Activated CD8-positive, alpha-beta T cell treated with anti-CD3 and anti-CD28 coated beads, Interleukin-2, amount 10 ng/mL, durations not matched to agents 7 days and 5 days (primary cell): ENCODE measurements around the gene FMN1. TPM values are rescaled to one million over a fixed set of nuclear protein-coding genes. Genes with fewer than 3 reads are reported as not detected.
A peak's percentile ranks its signal among the peaks of the same experiment; 100 is the strongest.

ENCODE experiments used
- ATAC-seq: fragments of 150-1000 bp; cut with Tn5 transposase; one replicate; pipeline ENCODE4 v1.10.0; 2021; ENCODE audit warnings: moderate library complexity
- CTCF ChIA-PET: fragments of 350-600 bp; sonication (Branson Sonifier 250); formaldehyde crosslinking; loops from one replicate; lab custom pipeline; 2021; ENCODE audit warnings: antibody characterized with exemption; lab: Charles Lee
- POLR2A ChIA-PET: fragments of 350-600 bp; sonication (Branson Sonifier 250); formaldehyde crosslinking; loops from one replicate; lab custom pipeline; 2021; ENCODE audit warnings: antibody characterized with exemption; lab: Charles Lee
- DNase-seq: peaks from one replicate; pipeline ENCODE4 v3.0.0-alpha.2; 2020
- H3K27ac Mint-ChIP-seq: one replicate; pipeline ENCODE4 v1.8.0; 2021; ENCODE audit warnings: mild to moderate bottlenecking, mixed read lengths
- H3K27me3 Mint-ChIP-seq: one replicate; pipeline ENCODE4 v1.8.0; 2021; ENCODE audit warnings: low read depth, mixed read lengths
- H3K36me3 Mint-ChIP-seq: one replicate; pipeline ENCODE4 v1.8.0; 2021; ENCODE audit warnings: low read depth, mixed read lengths
- H3K4me1 Mint-ChIP-seq: one replicate; pipeline ENCODE4 v1.8.0; 2021; ENCODE audit warnings: low read depth, mixed read lengths
- H3K4me3 Mint-ChIP-seq: one replicate; pipeline ENCODE4 v1.8.0; 2021; ENCODE audit warnings: mild to moderate bottlenecking, mixed read lengths
- H3K9me3 Mint-ChIP-seq: one replicate; pipeline ENCODE4 v1.8.0; 2022; ENCODE audit warnings: mixed read lengths; ENCODE audit not compliant: insufficient read depth
- total RNA-seq, 2 experiments: library from RNA; stranded (reverse); gene quantifications; one replicate each; pipeline ENCODE4 v1.2.3, GENCODE V29; 2021

The FMN1 gene
- total RNA-seq, 2 experiments from 2014 or later, result 0.05 TPM; not detected in 1

GRCh38 chr15:32739522-32740063, 454.9 kb downstream of the FMN1 start:
- Mint-ChIP-seq H3K27ac (no peak overlapping the region), H3K4me1 (no peaks in the 10 kb centered on the region), H3K4me3 (no peak overlapping the region), H3K27me3 (peaks cover 33% of the 10 kb centered on the region), H3K36me3 (no peaks in the 10 kb centered on the region), H3K9me3 (no peaks in the 10 kb centered on the region)
- DNase-seq (no peak), ATAC-seq (no peak)
- POLR2A ChIA-PET, result no interaction called here
- CTCF ChIA-PET, result interaction anchor here (1.1 kb wide), 1 partner anchor 76 kb away, joined by 3 read pairs; no protein-coding TSS in a partner anchor

- Mint-ChIP-seq H3K27ac (no peak overlapping the region), H3K4me3 (no peak overlapping the region), H3K4me1 (no peaks in the 10 kb centered on the region), H3K9me3 (no peaks in the 10 kb centered on the region), H3K36me3 (no peaks in the 10 kb centered on the region), H3K27me3 (peaks cover 36% of the 10 kb centered on the region)
- ChIA-PET CTCF (no interaction called here), POLR2A (no interaction called here)
- no peak for DNase-seq
- no peak for ATAC-seq
Measured at GRCh38 chr15:32738666-32739065, 455.8 kb downstream of the FMN1 start.

- ATAC-seq, result no peak
- Mint-ChIP-seq H3K9me3 (no peaks in the 10 kb centered on the region), H3K36me3 (no peaks in the 10 kb centered on the region), H3K27ac (no peak overlapping the region), H3K4me1 (no peaks in the 10 kb centered on the region), H3K27me3 (peaks cover 38% of the 10 kb centered on the region), H3K4me3 (no peak overlapping the region)
- no peak for DNase-seq
- ChIA-PET POLR2A (no interaction called here), CTCF (no interaction called here)
Measured at GRCh38 chr15:32737304-32737703, 457.2 kb downstream of the FMN1 start.

- Mint-ChIP-seq H3K4me1 (no peaks in the 10 kb centered on the region), H3K4me3 (no peak overlapping the region), H3K9me3 (no peaks in the 10 kb centered on the region), H3K36me3 (no peaks in the 10 kb centered on the region), H3K27me3 (peaks cover 38% of the 10 kb centered on the region), H3K27ac (no peak overlapping the region)
- ChIA-PET POLR2A (no interaction called here), CTCF (interaction anchor here (1.1 kb wide), 1 partner anchor 107 kb away, joined by 3 read pairs; no protein-coding TSS in a partner anchor)
- no peak for ATAC-seq
- no peak for DNase-seq
Measured at GRCh38 chr15:32736701-32737061, 457.8 kb downstream of the FMN1 start.

GRCh38 chr15:32735989-32736700, 458.4 kb downstream of the FMN1 start:
- H3K27ac Mint-ChIP-seq, result no peak overlapping the region
- H3K4me3 Mint-ChIP-seq, result no peak overlapping the region
- no peak for DNase-seq
- no peak for ATAC-seq
- H3K27me3 Mint-ChIP-seq, result peaks cover 41% of the 10 kb centered on the region
- no peaks in the 10 kb centered on the region for H3K9me3 Mint-ChIP-seq
- no peaks in the 10 kb centered on the region for H3K4me1 Mint-ChIP-seq
- H3K36me3 Mint-ChIP-seq, result no peaks in the 10 kb centered on the region
- ChIA-PET POLR2A (no interaction called here), CTCF (interaction anchor here (1.1 kb wide), 1 partner anchor 108 kb away, joined by 3 read pairs; no protein-coding TSS in a partner anchor)

GRCh38 chr15:32733281-32733680, 461.2 kb downstream of the FMN1 start:
- no peak for ATAC-seq
- Mint-ChIP-seq H3K4me1 (no peaks in the 10 kb centered on the region), H3K36me3 (no peaks in the 10 kb centered on the region), H3K27me3 (peaks cover 40% of the 10 kb centered on the region), H3K9me3 (no peaks in the 10 kb centered on the region), H3K27ac (no peak overlapping the region), H3K4me3 (no peak overlapping the region)
- no peak for DNase-seq
- POLR2A ChIA-PET, result no interaction called here
- CTCF ChIA-PET, result no interaction called here

- H3K27ac Mint-ChIP-seq, result no peak overlapping the region
- no peaks in the 10 kb centered on the region for H3K4me1 Mint-ChIP-seq
- no peaks in the 10 kb centered on the region for H3K9me3 Mint-ChIP-seq
- H3K4me3 Mint-ChIP-seq, result no peak overlapping the region
- ChIA-PET CTCF (no interaction called here), POLR2A (no interaction called here)
- H3K36me3 Mint-ChIP-seq, result no peaks in the 10 kb centered on the region
- no peak for DNase-seq
- no peak for ATAC-seq
- peaks cover 42% of the 10 kb centered on the region for H3K27me3 Mint-ChIP-seq
Measured at GRCh38 chr15:32732574-32733157, 461.8 kb downstream of the FMN1 start.

- Mint-ChIP-seq H3K4me1 (no peaks in the 10 kb centered on the region), H3K9me3 (peaks cover 5% of the 10 kb centered on the region), H3K4me3 (no peak overlapping the region), H3K27me3 (peaks cover 44% of the 10 kb centered on the region), H3K36me3 (peaks cover 2% of the 10 kb centered on the region), H3K27ac (no peak overlapping the region)
- no peak for ATAC-seq
- ChIA-PET CTCF (no interaction called here), POLR2A (no interaction called here)
- no peak for DNase-seq
Measured at GRCh38 chr15:32730677-32731654, 463.5 kb downstream of the FMN1 start.

- ChIA-PET POLR2A (no interaction called here), CTCF (interaction anchor here (1.5 kb wide), 1 partner anchor 67 kb away, joined by 4 read pairs; no protein-coding TSS in a partner anchor)
- Mint-ChIP-seq H3K27ac (no peak overlapping the region), H3K4me3 (no peak overlapping the region), H3K27me3 (peaks cover 47% of the 10 kb centered on the region), H3K36me3 (peaks cover 2% of the 10 kb centered on the region), H3K4me1 (no peaks in the 10 kb centered on the region), H3K9me3 (peaks cover 8% of the 10 kb centered on the region)
- DNase-seq (no peak), ATAC-seq (no peak)
Measured at GRCh38 chr15:32729700-32730395, 464.7 kb downstream of the FMN1 start.

- POLR2A ChIA-PET, result no interaction called here
- Mint-ChIP-seq H3K36me3 (peaks cover 2% of the 10 kb centered on the region), H3K4me1 (peaks cover 25% of the 10 kb centered on the region), H3K4me3 (no peak overlapping the region), H3K27ac (no peak overlapping the region), H3K27me3 (peaks cover 58% of the 10 kb centered on the region), H3K9me3 (peaks cover 8% of the 10 kb centered on the region)
- CTCF ChIA-PET, result interaction anchor here (1.6 kb wide), 1 partner anchor 17 kb away, joined by 3 read pairs; no protein-coding TSS in a partner anchor
- DNase-seq, result peak; percentile 30
- peak; percentile 39 for ATAC-seq
Measured at GRCh38 chr15:32723171-32723948, 471.2 kb downstream of the FMN1 start.
